ACHN (cell line): ENCODE data around the gene TRAK1.
"Not testable (repeated sequence)": the region's sequence is repeated elsewhere in the genome, so short reads cannot be mapped to it uniquely, and the experiment has no call there.

Experiments used
- DNase-seq: peaks from one replicate; pipeline ENCODE4 v3.0.0-alpha.2; 2015
- in situ Hi-C: cut with HindIII; loops from 2 replicates; pipeline ENCODE4 v1.10.0; 2017; ENCODE audit warnings: low sequenced_read_pairs, low pct_ligation_motif_present, low pct_unique_long_range_greater_than_20kb

TRAK1 gene

DNA sequence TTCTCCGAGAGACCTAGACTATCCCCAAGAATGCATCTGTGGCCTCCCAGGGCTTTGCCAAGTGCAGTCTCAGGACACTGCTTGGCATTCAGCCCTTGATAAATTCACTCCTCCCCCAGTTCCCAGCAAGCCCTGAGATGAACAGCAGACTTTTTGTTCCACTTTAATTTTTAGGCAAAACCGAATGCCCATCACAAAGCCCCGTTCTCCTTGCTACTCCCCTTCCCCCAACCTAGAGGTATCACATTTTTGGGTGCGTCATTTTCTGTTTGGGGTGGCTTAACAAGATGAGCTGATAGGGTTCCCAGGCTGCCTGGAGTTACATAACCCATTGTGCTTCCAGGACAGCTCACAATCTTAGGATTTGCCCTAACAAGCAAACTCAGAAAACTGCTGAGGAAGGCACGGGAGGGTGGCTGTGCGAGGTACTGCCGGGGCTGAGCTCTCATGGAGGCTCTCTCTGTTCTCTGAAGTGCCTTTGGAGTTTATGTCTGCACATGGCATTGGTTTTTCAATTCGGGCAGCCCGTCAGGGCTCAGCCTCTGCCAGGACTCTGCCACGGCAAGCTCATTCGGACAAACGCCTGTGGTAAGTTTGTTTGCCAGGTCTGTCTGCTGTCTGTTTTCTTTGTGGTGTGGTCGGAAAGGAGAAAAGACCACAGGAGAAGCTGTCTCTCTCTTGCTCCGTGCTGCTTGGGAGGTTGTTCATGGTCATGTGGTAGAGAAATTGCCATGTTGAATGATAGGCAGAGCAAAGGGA is at the start of gene TRAK1:
TRAK1 (plus strand) TSS at position 385 of the 759 bp plus-strand sequence; CDS start at position 498, 113 bp downstream.
- in situ Hi-C loops: no loop called here
- DNase-seq: no peak

DNA sequence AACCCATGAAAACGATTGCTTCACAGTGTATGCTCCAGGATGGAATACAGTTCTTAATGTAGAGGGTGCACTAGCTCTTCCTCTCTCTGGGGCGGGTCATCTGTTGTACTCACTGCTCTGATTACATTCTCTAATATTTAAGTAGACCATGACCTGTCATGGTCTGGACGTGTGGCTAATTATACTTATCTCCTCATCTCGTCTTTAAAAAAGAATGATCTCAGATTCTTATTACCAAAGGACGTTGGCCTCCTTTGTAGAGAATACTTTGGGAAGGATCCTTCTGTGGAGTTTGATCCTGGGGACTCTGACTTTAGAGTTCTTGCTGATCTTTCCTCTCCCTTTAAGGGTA is 48.4 kb upstream of the TRAK1 start:
- in situ Hi-C loops: no loop called here
- no peak for DNase-seq

- in situ Hi-C loops: no loop called here
- peak; percentile 33 for DNase-seq
Measured at GRCh38 chr3:42043099-42043813, 47.9 kb upstream of the TRAK1 start.

GRCh38 chr3:42045708-42046243 is 45.4 kb upstream of the TRAK1 start:
- DNase-seq: no peak
- in situ Hi-C loops: no loop called here

- DNase-seq, in situ Hi-C loops: not testable (repeated sequence)
Measured at GRCh38 chr3:42048526-42048925, 42.6 kb upstream of the TRAK1 start.

DNA sequence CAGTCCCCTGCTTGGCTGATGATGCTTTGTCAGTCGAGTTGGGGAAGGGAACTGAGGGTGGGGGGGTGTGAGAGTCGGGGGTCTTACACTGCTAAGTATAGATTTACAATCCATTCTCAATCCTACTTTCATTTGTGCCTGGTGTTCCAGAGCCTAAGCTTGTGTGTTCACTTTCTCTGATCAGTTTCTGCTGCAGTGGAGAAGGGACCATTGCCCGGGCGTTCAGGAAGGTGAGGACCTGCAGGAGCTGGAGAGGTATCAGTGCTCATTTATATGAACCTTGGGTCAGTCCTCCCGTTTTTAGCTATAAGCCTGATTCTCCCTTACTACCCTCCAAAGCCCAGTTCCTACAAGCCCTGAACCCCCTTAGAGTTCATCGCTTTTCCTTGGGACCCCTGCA is 41.0 kb upstream of the TRAK1 start:
- no peak for DNase-seq
- in situ Hi-C loops: no loop called here

DNA sequence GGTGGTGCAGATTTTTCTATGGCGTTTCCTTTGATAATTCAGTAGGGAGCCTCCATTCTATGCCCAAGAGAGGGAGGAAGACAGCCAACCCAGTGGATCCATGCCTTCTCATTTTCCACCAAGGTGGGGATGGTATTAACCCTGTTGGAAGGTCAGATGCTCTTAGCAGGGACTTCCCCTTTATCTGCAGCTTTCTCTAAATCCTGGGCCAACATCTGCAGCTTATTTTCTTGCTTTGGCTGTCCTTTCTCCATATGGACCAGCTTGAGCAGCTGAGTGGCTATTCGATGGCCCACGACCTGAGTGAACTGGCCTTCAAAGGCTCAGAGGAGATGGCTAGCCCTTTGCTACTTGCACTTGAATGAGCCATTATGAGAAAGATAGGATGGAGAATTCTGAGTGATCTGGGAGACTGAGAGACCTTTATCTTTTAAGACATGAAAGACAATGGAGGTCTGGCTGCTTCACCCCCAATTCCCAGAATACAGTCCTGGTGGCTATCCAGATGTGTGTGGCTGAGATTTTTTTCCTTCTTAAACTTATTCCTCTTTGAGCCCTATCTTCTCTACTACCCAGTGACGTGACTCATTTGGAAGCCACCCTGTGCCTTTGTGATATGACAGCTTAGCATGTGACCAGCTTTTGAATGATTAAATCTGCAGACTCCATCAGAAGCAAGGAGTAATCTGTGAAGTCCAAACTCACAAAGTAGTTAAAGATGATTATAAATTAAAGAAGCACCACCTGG is 39.6 kb upstream of the TRAK1 start:
- DNase-seq: no peak
- in situ Hi-C loops: no loop called here

DNA sequence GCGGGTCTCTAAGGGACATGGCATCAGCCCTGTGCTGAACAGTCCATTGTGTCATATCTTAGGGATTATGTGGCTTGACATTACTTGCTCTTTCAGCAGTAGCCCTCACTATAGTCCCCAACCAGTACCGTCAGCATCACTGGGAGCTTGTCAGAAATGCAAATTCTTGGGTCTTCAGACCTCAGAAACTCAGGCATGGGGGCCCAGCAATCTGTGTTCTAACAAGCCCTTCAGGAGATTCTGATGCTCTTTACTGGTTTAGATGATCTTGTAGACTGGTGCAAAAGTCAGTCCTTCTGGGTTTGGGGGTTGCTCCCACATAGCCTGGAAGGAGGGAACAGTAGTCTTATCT is 39.0 kb upstream of the TRAK1 start:
- no peak for DNase-seq
- in situ Hi-C loops: no loop called here

- no peak for DNase-seq
- in situ Hi-C loops: no loop called here
Measured at GRCh38 chr3:42052484-42053351, 38.4 kb upstream of the TRAK1 start.

- DNase-seq: no peak
- in situ Hi-C loops: no loop called here
Measured at GRCh38 chr3:42053476-42053875, 37.7 kb upstream of the TRAK1 start.

DNA sequence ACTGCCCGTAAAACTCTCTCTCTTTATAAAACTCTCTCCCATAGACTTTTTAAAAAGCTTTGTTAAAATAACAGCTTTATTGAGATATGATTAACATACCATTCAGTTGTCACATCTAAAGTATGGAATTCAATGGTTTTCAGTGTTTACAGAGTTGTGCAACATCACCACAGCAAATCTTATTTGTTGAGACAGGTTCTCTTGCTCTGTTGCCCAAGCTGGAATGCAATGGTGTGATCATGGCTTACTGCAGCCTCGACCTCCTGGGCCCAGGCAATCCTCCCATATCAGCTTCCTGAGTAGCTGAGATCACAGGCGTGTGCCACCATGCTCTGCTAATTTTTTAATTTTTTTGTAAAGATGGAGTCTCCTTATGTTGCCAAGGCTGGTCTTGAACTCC is 35.9 kb upstream of the TRAK1 start:
- DNase-seq: no peak
- in situ Hi-C loops: no loop called here

GRCh38 chr3:42056840-42057239 is 34.3 kb upstream of the TRAK1 start:
- no peak for DNase-seq
- in situ Hi-C loops: no loop called here

- DNase-seq: no peak
- in situ Hi-C loops: no loop called here
Measured at GRCh38 chr3:42057561-42058211, 33.5 kb upstream of the TRAK1 start.

GRCh38 chr3:42061025-42061712 is 30.0 kb upstream of the TRAK1 start:
- in situ Hi-C loops: no loop called here
- no peak for DNase-seq

- in situ Hi-C loops: no loop called here
- DNase-seq: peak; percentile 79
Measured at GRCh38 chr3:42061713-42062380, 29.3 kb upstream of the TRAK1 start.

GRCh38 chr3:42062464-42062863 is 28.7 kb upstream of the TRAK1 start:
- in situ Hi-C loops: no loop called here
- no peak for DNase-seq

DNA sequence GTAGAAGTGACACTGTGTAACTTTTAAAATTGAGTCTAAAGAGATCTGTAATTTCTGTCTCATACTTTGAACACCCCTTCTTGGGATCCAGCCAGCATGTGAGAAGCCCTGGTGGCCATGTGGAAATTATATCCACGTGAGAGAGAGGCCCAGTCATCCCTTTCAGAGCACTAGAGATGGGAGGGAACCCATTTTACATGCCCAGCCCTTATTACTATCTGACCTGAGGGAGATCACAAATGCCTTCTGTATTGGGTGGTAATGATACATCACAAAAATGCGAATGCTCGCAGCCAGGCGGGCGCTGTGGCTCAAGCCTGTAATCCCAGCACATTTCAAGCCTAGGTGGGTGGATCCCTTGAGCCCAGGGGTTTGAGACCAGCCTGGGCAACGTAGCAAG is 27.3 kb upstream of the TRAK1 start:
- no peak for DNase-seq
- in situ Hi-C loops: no loop called here
